ENCODE results near the gene CEBPA. TPM values are rescaled to one million over a fixed set of nuclear protein-coding genes. Genes with fewer than 3 reads are reported as not detected.

Gene CEBPA
- total RNA-seq, 2 donors from 2014 or later = 1.8 to 2.1 TPM

DNA sequence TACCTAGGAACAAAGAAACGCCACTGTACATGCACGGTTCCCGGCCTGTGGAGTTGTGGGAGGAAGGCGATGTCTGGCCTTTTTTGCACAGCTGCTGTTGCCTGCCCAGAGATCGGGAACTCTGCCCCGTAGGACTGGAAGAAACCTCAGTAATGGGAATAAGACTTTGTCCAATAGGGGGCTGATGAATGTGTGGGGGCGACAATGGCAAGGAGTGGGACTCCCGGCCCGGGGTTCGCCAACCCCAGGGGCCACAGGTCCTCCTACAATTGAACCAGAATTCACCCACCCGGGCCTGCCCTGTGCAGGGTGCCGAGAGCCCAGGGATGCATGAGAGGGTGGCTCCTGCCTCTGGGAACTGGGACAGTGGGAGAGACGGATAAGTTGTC, 2.0 kb upstream of the CEBPA start:
- H3K36me3 Mint-ChIP-seq (ENCODE audit: low read depth) = no peaks in the 10 kb centered on the region
- 92 to 98% methylated on average over 8 to 13 of the region's 13 CpGs for WGBS, 2 experiments (ENCODE audit: insufficient coverage in 1 of 2, insufficient read length in 1 of 2)
- peaks cover 12% of the 10 kb centered on the region for H3K4me1 Mint-ChIP-seq
- H3K9me3 ChIP-seq (ENCODE audit: control insufficient read depth, low read length) = no peaks in the 10 kb centered on the region
- H3K27ac Mint-ChIP-seq = no peak overlapping the region
- no peaks in the 10 kb centered on the region for H3K9me3 Mint-ChIP-seq
- H3K9ac ChIP-seq (ENCODE audit: extremely low read depth, low read length, poor library complexity, severe bottlenecking) = no peak overlapping the region
- H3K27me3 Mint-ChIP-seq (ENCODE audit: insufficient read depth) = peaks cover 36% of the 10 kb centered on the region
- DNase-seq = no peak
- no peak overlapping the region for H3K27ac ChIP-seq (ENCODE audit: low read depth, low read length)
- no peak overlapping the region for H3K4me3 ChIP-seq (ENCODE audit: low read length)
- no peaks in the 10 kb centered on the region for H3K36me3 ChIP-seq (ENCODE audit: control insufficient read depth, insufficient read depth, low read length)
- peak overlapping the region; percentile 56 for H3K4me3 Mint-ChIP-seq
- no peaks in the 10 kb centered on the region for H3K4me1 ChIP-seq (ENCODE audit: control insufficient read depth, insufficient read depth, low read length)
- peaks cover 30% of the 10 kb centered on the region for H3K27me3 ChIP-seq (ENCODE audit: control insufficient read depth, insufficient read depth, low read length, poor library complexity, severe bottlenecking)
- TF ChIP-seq, protein P1, sequence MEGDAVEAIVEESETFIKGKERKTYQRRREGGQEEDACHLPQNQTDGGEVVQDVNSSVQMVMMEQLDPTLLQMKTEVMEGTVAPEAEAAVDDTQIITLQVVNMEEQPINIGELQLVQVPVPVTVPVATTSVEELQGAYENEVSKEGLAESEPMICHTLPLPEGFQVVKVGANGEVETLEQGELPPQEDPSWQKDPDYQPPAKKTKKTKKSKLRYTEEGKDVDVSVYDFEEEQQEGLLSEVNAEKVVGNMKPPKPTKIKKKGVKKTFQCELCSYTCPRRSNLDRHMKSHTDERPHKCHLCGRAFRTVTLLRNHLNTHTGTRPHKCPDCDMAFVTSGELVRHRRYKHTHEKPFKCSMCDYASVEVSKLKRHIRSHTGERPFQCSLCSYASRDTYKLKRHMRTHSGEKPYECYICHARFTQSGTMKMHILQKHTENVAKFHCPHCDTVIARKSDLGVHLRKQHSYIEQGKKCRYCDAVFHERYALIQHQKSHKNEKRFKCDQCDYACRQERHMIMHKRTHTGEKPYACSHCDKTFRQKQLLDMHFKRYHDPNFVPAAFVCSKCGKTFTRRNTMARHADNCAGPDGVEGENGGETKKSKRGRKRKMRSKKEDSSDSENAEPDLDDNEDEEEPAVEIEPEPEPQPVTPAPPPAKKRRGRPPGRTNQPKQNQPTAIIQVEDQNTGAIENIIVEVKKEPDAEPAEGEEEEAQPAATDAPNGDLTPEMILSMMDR (conservative IDR thresholded peaks at IDR 0.05) = no peak

DNA sequence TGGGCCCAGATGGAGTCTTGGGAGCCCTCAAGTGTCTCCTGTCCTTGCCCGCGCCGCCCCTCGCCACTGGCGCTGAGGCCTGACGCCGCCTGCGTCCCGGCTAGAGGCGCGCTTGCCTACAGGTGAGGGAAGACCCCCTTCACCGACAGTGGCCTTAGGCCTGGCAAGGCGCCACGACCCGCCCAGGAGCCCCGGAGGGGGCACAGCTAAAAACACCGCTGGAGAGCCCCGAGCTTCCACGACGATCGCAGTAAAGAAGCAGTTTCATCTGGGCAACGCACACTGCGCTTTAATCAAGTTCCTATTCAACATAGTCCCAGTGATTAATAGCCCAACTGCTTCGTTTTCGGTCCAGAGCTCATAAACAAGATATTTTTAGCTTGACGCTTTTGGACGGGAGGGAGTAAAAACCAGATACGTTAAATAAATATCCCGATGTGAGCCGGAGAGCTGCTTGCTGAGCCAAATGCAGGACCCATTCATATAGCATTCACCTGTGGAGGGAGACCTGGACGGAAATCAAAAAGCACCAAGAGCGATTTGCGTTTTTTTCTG, 1.5 kb upstream of the CEBPA start:
- H3K27me3 ChIP-seq (ENCODE audit: control insufficient read depth, insufficient read depth, low read length, poor library complexity, severe bottlenecking) = peaks cover 34% of the 10 kb centered on the region
- Mint-ChIP-seq H3K27ac (no peak overlapping the region), H3K36me3 (ENCODE audit: low read depth) (no peaks in the 10 kb centered on the region), H3K27me3 (ENCODE audit: insufficient read depth) (peaks cover 41% of the 10 kb centered on the region), H3K4me3 (peak overlapping the region; percentile 56), H3K4me1 (peaks cover 12% of the 10 kb centered on the region), H3K9me3 (no peaks in the 10 kb centered on the region)
- no peak overlapping the region for H3K9ac ChIP-seq (ENCODE audit: extremely low read depth, low read length, poor library complexity, severe bottlenecking)
- no peaks in the 10 kb centered on the region for H3K36me3 ChIP-seq (ENCODE audit: control insufficient read depth, insufficient read depth, low read length)
- no peaks in the 10 kb centered on the region for H3K4me1 ChIP-seq (ENCODE audit: control insufficient read depth, insufficient read depth, low read length)
- H3K9me3 ChIP-seq (ENCODE audit: control insufficient read depth, low read length) = no peaks in the 10 kb centered on the region
- no peak overlapping the region for H3K27ac ChIP-seq (ENCODE audit: low read depth, low read length)
- H3K4me3 ChIP-seq (ENCODE audit: low read length) = peak overlapping the region; percentile 77
- no peak for DNase-seq
- TF ChIP-seq, protein P1 (conservative IDR thresholded peaks at IDR 0.05) = no peak
- 67 to 75% methylated on average over 22 to 33 of the region's 33 CpGs for WGBS, 2 experiments (ENCODE audit: insufficient coverage in 1 of 2, insufficient read length in 1 of 2)

- no peaks in the 10 kb centered on the region for H3K9me3 ChIP-seq (ENCODE audit: control insufficient read depth, low read length)
- H3K9me3 Mint-ChIP-seq = no peaks in the 10 kb centered on the region
- no peaks in the 10 kb centered on the region for H3K36me3 ChIP-seq (ENCODE audit: control insufficient read depth, insufficient read depth, low read length)
- 2 to 3% methylated on average over 24 to 92 of the region's 92 CpGs for WGBS, 2 experiments (ENCODE audit: insufficient coverage in 1 of 2, insufficient read length in 1 of 2)
- H3K27ac Mint-ChIP-seq = no peak overlapping the region
- peaks cover 43% of the 10 kb centered on the region for H3K27me3 Mint-ChIP-seq (ENCODE audit: insufficient read depth)
- peak overlapping the region; percentile 51 for H3K9ac ChIP-seq (ENCODE audit: extremely low read depth, low read length, poor library complexity, severe bottlenecking)
- no peak overlapping the region for H3K27ac ChIP-seq (ENCODE audit: low read depth, low read length)
- H3K4me1 Mint-ChIP-seq = peaks cover 12% of the 10 kb centered on the region
- TF ChIP-seq, protein P1 (conservative IDR thresholded peaks at IDR 0.05) = no peak
- peak; percentile 88 for DNase-seq
- H3K27me3 ChIP-seq (ENCODE audit: control insufficient read depth, insufficient read depth, low read length, poor library complexity, severe bottlenecking) = peaks cover 41% of the 10 kb centered on the region
- peak overlapping the region; percentile 77 for H3K4me3 ChIP-seq (ENCODE audit: low read length)
- no peaks in the 10 kb centered on the region for H3K4me1 ChIP-seq (ENCODE audit: control insufficient read depth, insufficient read depth, low read length)
- H3K4me3 Mint-ChIP-seq = peak overlapping the region; percentile 56
- H3K36me3 Mint-ChIP-seq (ENCODE audit: low read depth) = no peaks in the 10 kb centered on the region
These were observed 848 bp upstream of the CEBPA start for GRCh38 chr19:33302974-33303790.
